GM12878 (cell line): ENCODE measurements around the gene SF3B6. TPM values are rescaled to one million over a fixed set of nuclear protein-coding genes. Genes with fewer than 3 reads are reported as not detected.

Source experiments
- ATAC-seq: fragments of 200-7000 bp; cut with Tn5 transposase; 3 replicates; pipeline ENCODE4 v1.9.1; 2020; ENCODE audit warnings: mild to moderate bottlenecking, moderate library complexity
- BruUV-seq: library from RNA; stranded (reverse); fragments of 400-500 nt; replicated peaks from 2 replicates; lab custom pipeline; 2021; lab: Mats Ljungman, UMichigan
- CTCF ChIA-PET: fragments of 300-600 bp; sonication (Branson Sonifier 250); formaldehyde crosslinking; extraction: SDS; loops from one replicate; lab custom pipeline; 2021; ENCODE audit warnings: inconsistent platforms; lab: Yijun Ruan, JAX
- POLR2A ChIA-PET: fragments of 350-600 bp; formaldehyde crosslinking; extraction: SDS; loops from one replicate; lab custom pipeline; 2021; ENCODE audit warnings: inconsistent platforms; lab: Charles Lee
- RAD21 ChIA-PET: fragments of 300-600 bp; sonication (Branson Sonifier 250); formaldehyde crosslinking; loops from one replicate; lab custom pipeline; 2023; ENCODE audit warnings: antibody characterized with exemption; ENCODE audit not compliant: unreplicated experiment; lab: Charles Lee
- SMC1A ChIA-PET: fragments of 300-600 bp; sonication (Branson Sonifier 250); formaldehyde crosslinking; loops from one replicate; lab custom pipeline; 2023; ENCODE audit not compliant: unreplicated experiment, uncharacterized antibody; lab: Charles Lee
- DNase-seq: peaks from one replicate; pipeline ENCODE4 v3.0.0-alpha.2; 2011; ENCODE audit warnings: low read depth, low spot score
- FAIRE-seq: peaks from 3 replicates; lab custom pipeline; 2011; peaks lifted over from hg19 to GRCh38; lab: Jason Lieb, UNC
- H2AFZ ChIP-seq: 2 replicates; pipeline ENCODE4 v1.6.0; 2011; ENCODE audit warnings: low read depth, low read length, control low read depth; ENCODE audit not compliant: control insufficient read depth
- H3K27ac ChIP-seq: 2 replicates; pipeline ENCODE4 v1.5.1; 2011; ENCODE audit warnings: control low read depth; ENCODE audit not compliant: control insufficient read depth, insufficient read depth
- H3K27me3 ChIP-seq, 2 experiments: replicated peaks in 1 of 2; 2 replicates each; pipeline versions ENCODE4 v1.6.0 to v1.6.1; 2011; ENCODE audit warnings: low read length in 1 of 2; ENCODE audit not compliant: control insufficient read depth in 2 of 2, insufficient read depth in 2 of 2
- H3K36me3 ChIP-seq, 2 experiments: 2 replicates each; pipeline ENCODE4 v1.5.1; 2011; ENCODE audit warnings: low read length in 1 of 2; ENCODE audit not compliant: control insufficient read depth in 2 of 2, insufficient read depth in 2 of 2
- H3K4me1 ChIP-seq: 2 replicates; pipeline ENCODE4 v1.6.1; 2011; ENCODE audit warnings: mild to moderate bottlenecking, low read length, moderate library complexity, mixed read lengths; ENCODE audit not compliant: control insufficient read depth, insufficient read depth
- H3K4me2 ChIP-seq: 2 replicates; pipeline ENCODE4 v1.6.0; 2011; ENCODE audit warnings: control low read depth; ENCODE audit not compliant: control insufficient read depth, insufficient read depth
- H3K4me3 ChIP-seq: fragments of 200-600 bp; sonication (generic); 2 replicates; pipeline ENCODE4 v1.5.1; 2016
- H3K79me2 ChIP-seq: 2 replicates; pipeline ENCODE4 v1.6.0; 2011; ENCODE audit warnings: low read length; ENCODE audit not compliant: control insufficient read depth, insufficient read depth
- H3K9ac ChIP-seq: 2 replicates; pipeline ENCODE4 v1.8.0; 2011; ENCODE audit warnings: low read length, control low read depth, mixed read lengths; ENCODE audit not compliant: control insufficient read depth, insufficient read depth
- H3K9me3 ChIP-seq: replicated peaks from 3 replicates; pipeline ENCODE4 v1.5.1; 2011; ENCODE audit warnings: mild to moderate bottlenecking, low read length; ENCODE audit not compliant: control insufficient read depth, insufficient read depth
- H4K20me1 ChIP-seq: 2 replicates; pipeline ENCODE4 v1.6.0; 2011; ENCODE audit not compliant: control insufficient read depth, insufficient read depth
- CHD4 ChIP-seq: fragments of 200-600 bp; sonication (generic); IDR thresholded peaks from 2 replicates; pipeline ENCODE4 v1.6.1; 2016; ENCODE audit warnings: mild to moderate bottlenecking
- DPF2 ChIP-seq: fragments of 450-650 bp; IDR thresholded peaks from 2 replicates; pipeline ENCODE4 v1.6.1; 2017; ENCODE audit warnings: mild to moderate bottlenecking
- ESRRA ChIP-seq: IDR thresholded peaks from 2 replicates; pipeline ENCODE4 v1.6.1; 2012; ENCODE audit warnings: mild to moderate bottlenecking, low read length, improper control_type of control experiment
- HDAC2 ChIP-seq: fragments of 200-600 bp; sonication (generic); IDR thresholded peaks from 2 replicates; pipeline ENCODE4 v1.6.1; 2017
- IKZF2 ChIP-seq, 2 experiments: fragments of 450-650 bp; IDR thresholded peaks; 2 replicates each; pipeline ENCODE4 v1.6.1; 2017; ENCODE audit warnings: mild to moderate bottlenecking in 2 of 2, moderate library complexity in 2 of 2
- MAX ChIP-seq: IDR thresholded peaks from 2 replicates; pipeline ENCODE4 v1.6.1; 2012; ENCODE audit warnings: low read depth, low read length, improper control_type of control experiment
- MLLT1 ChIP-seq: fragments of 450-650 bp; IDR thresholded peaks from 2 replicates; pipeline ENCODE4 v1.6.1; 2016; ENCODE audit warnings: mild to moderate bottlenecking
- NRF1 ChIP-seq: conservative IDR thresholded peaks from 2 replicates; pipeline ENCODE4 v1.6.1; 2011; ENCODE audit warnings: mild to moderate bottlenecking, low read depth, low read length, improper control_type of control experiment
- PAX5 ChIP-seq: IDR thresholded peaks from 2 replicates; pipeline ENCODE4 v1.6.1; 2011; ENCODE audit warnings: low read depth, low read length, borderline replicate concordance
- PAX8 ChIP-seq: fragments of 450-650 bp; IDR thresholded peaks from 2 replicates; pipeline ENCODE4 v1.6.1; 2017; ENCODE audit warnings: mild to moderate bottlenecking, moderate library complexity
- WGBS: methylation state at CpG from one replicate; pipeline ENCODE4 v1.1.6; 2016; ENCODE audit warnings: low lambda C conversion rate; ENCODE audit not compliant: insufficient replicate concordance, insufficient coverage; ENCODE audit errors: missing lambda C conversion rate; 5-methylcytosine and 5-hydroxymethylcytosine counted together
- in situ Hi-C: fragments of 300-500 bp; cut with MboI; formaldehyde crosslinking; loops from 9 replicates; pipeline ENCODE4 v1.14.3; 2018; ENCODE audit warnings: mixed read lengths
- intact Hi-C: fragments of 100-400 bp; cut with micrococcal nuclease; formaldehyde crosslinking; loops from one replicate; pipeline ENCODE4 v1.14.2; 2022; ENCODE audit not compliant: unreplicated experiment
- polyA plus RNA-seq, 11 experiments: library from polyadenylated mRNA; depleted of rRNA in 4 of 11; unstranded in 6 of 11; stranded (reverse) in 5 of 11; fragments of >200 nt; fragmentation: Nextera tagmentation in 4 of 11; fragmentation: Illumina TruSeq in 1 of 11; extraction: Ambion mirVana in 4 of 11; extraction: Trizol in 1 of 11; gene quantifications; 1 replicate in 1 of 11; 2 replicates in 10 of 11; pipeline versions ENCODE4 v1.2.1 to v1.2.3, GENCODE V29; 2011 to 2016; ENCODE audit warnings: inconsistent platforms in 2 of 11, missing spikeins in 2 of 11, low read depth in 1 of 11
- total RNA-seq, 4 experiments: library from RNA; depleted of rRNA in 3 of 4; stranded (reverse); fragments of >200 nt in 3 of 4; fragmentation: Illumina TruSeq in 1 of 4; extraction: Trizol in 1 of 4; gene quantifications; 2 replicates each; pipeline versions ENCODE4 v1.2.1 to v1.2.3, GENCODE V29; 2013 to 2021

SF3B6 gene
- total and polyA plus RNA-seq, 10 of the 15 experiments (the other 5 are each of a cell fraction or from before 2014, with no cell fraction given): 118 to 584 (median 270) TPM

GRCh38 chr2:24105816-24106215 lies 29.7 kb upstream of the SF3B6 start:
- Histone ChIP-seq H3K9me3 (no peaks in the 10 kb centered on the region; the same call in 1 of the 3 replicates), H4K20me1 (no peaks in the 10 kb centered on the region), H2AFZ (no peak overlapping the region), H3K4me1 (peaks cover 9% of the 10 kb centered on the region), H3K4me3 (no peak overlapping the region), H3K36me3 (no peaks in the 10 kb centered on the region), H3K4me2 (no peak overlapping the region), H3K9ac (no peak overlapping the region), H3K27me3 (no peaks in the 10 kb centered on the region), H3K27ac (no peak overlapping the region), H3K79me2 (no peaks in the 10 kb centered on the region)
- ATAC-seq: no peak
- in situ Hi-C loops (no loop called here), intact Hi-C loops (no loop called here)
- DNase-seq: no peak
- TF ChIP-seq NRF1: no peak
- TF ChIP-seq MAX: no peak
- no peak for TF ChIP-seq HDAC2
- TF ChIP-seq PAX5: no peak
- no peak for TF ChIP-seq MLLT1
- no peak for TF ChIP-seq DPF2
- no peak for TF ChIP-seq ESRRA
- no peak for TF ChIP-seq CHD4
- TF ChIP-seq PAX8: no peak
- no peak for TF ChIP-seq IKZF2 (IDR thresholded peaks at IDR 0.05)
- CTCF ChIA-PET: interaction anchor here (0.7 to 1.4 kb wide), 3 partner anchors 15 to 112 kb away, joined by 3 to 4 read pairs (median 3); no protein-coding TSS in a partner anchor
- RAD21 ChIA-PET: no interaction called here
- POLR2A ChIA-PET: interaction anchor here (0.6 to 0.7 kb wide), 2 partner anchors 279 to 927 kb away, joined by 3 to 5 read pairs; no protein-coding TSS in a partner anchor
- WGBS: 20% methylated on average over 2 of the region's 2 CpGs
- SMC1A ChIA-PET: interaction anchor here (0.8 to 0.9 kb wide), 2 partner anchors 15 to 18 kb away, joined by 3 read pairs; no protein-coding TSS in a partner anchor
- no TSS peak for BruUV-seq
- FAIRE-seq: no peak
